ENCODE data around the gene HEPACAM. TPM values are rescaled to one million over a fixed set of nuclear protein-coding genes. Genes with fewer than 3 reads are reported as not detected.

Gene HEPACAM
- total and polyA plus RNA-seq, 8 donors: 0.04 to 0.31 (median 0.07) TPM; not detected in 3

DNA sequence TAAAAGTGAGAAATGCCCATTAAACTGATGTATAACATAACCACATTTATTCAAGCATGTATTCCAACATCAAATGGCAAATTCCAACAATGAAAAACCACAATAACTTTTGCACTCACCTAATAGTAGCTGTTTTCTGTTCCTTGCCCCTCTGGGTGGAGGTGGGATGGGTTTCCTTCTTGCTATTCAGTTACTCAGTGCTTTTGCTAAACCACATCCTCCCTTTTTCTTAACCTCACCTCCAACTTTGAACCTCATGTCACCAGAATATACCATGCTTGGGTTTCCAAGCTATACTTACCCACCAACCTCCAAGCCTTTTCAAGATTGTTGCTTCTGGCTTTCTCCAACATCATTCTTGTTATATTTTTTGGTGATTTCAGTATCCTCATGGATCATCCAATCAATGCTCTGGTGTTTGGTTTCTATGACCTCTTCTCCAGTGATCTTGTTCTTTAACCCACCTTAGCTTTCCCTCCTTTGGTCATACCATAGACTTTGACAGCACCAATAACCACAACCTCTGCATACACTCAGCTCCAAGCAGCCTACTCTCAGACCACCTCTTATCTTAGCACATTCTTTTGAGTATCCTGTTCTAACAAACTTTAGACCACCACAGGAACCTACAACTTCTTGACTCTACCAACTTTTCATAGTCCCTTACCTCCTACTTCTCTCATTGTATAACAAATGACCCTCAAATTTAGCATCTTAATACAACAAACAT is 14.9 kb upstream of the HEPACAM start:
- Histone ChIP-seq H3K4me1 (peaks cover 0 to 13% of the 10 kb centered on the region in 2 donors), H3K27ac (no peak overlapping the region), H3K9me3 (peaks cover 0 to 8% of the 10 kb centered on the region in 2 donors), H3K27me3 (no peaks in the 10 kb centered on the region), H3K4me3 (no peak overlapping the region), H3K36me3 (no peaks in the 10 kb centered on the region)
- ATAC-seq (no peak), DNase-seq (no peak)
- TF ChIP-seq, protein P1, sequence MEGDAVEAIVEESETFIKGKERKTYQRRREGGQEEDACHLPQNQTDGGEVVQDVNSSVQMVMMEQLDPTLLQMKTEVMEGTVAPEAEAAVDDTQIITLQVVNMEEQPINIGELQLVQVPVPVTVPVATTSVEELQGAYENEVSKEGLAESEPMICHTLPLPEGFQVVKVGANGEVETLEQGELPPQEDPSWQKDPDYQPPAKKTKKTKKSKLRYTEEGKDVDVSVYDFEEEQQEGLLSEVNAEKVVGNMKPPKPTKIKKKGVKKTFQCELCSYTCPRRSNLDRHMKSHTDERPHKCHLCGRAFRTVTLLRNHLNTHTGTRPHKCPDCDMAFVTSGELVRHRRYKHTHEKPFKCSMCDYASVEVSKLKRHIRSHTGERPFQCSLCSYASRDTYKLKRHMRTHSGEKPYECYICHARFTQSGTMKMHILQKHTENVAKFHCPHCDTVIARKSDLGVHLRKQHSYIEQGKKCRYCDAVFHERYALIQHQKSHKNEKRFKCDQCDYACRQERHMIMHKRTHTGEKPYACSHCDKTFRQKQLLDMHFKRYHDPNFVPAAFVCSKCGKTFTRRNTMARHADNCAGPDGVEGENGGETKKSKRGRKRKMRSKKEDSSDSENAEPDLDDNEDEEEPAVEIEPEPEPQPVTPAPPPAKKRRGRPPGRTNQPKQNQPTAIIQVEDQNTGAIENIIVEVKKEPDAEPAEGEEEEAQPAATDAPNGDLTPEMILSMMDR (IDR thresholded peaks at IDR 0.05): no peak
- intact Hi-C loops (cut with DNase I): no loop called here

DNA sequence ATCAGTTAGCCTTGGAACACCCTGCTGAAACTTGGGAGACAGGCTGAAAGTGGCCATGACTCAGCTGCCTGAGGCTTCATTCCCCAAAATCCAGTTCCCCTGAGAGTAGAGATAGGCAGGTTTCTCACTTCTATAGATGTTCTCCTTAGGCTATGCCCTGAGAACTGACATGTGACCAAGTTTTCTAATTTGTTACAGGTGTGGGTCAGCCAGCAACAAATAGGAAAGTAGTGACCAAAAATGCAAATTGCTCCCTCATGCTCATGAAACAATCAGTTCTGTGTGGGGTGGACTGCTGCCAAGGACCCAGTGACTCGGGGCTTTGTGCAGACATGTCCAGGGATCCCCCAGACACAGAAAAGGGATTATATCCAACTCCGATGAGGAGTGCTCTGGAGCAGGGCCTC is 10.9 kb upstream of the HEPACAM start:
- H3K27ac ChIP-seq: no peak overlapping the region
- no peaks in the 10 kb centered on the region for H3K36me3 ChIP-seq
- H3K27me3 ChIP-seq: no peaks in the 10 kb centered on the region
- intact Hi-C loops (cut with DNase I): no loop called here
- no peaks in the 10 kb centered on the region for H3K4me1 ChIP-seq
- ATAC-seq (no peak), DNase-seq (no peak)
- peaks cover 0 to 8% of the 10 kb centered on the region in 2 donors for H3K9me3 ChIP-seq
- TF ChIP-seq, protein P1 (IDR thresholded peaks at IDR 0.05): no peak
- H3K4me3 ChIP-seq: no peak overlapping the region

DNA sequence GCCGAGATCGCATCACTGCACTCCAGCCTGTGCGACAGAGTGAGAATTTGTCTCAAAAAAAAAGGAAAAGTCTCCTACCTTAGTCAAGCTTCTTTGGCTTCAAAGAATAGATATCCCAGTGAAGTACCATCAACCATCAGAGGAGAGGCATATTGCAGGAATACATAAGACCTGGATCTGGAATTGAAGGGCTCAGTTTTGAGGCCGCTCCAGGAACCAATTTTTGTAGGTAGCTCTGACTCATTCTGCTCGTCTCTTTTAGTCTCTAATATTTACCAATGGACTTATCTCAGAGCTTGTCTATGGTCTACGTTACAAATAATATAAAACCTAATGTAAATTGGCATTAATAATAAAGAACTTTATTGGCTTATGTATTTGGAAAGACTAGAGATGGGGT is 10.0 kb upstream of the HEPACAM start:
- Histone ChIP-seq H3K36me3 (no peaks in the 10 kb centered on the region), H3K27me3 (no peaks in the 10 kb centered on the region), H3K9me3 (peaks cover 0 to 8% of the 10 kb centered on the region in 2 donors), H3K27ac (no peak overlapping the region), H3K4me3 (no peak overlapping the region), H3K4me1 (no peaks in the 10 kb centered on the region)
- TF ChIP-seq, protein P1 (IDR thresholded peaks at IDR 0.05): no peak
- DNase-seq (no peak), ATAC-seq (no peak)
- intact Hi-C loops (cut with DNase I): no loop called here

- intact Hi-C loops (cut with DNase I): no loop called here
- Histone ChIP-seq H3K9me3 (peaks cover 0 to 8% of the 10 kb centered on the region in 2 donors), H3K4me3 (no peak overlapping the region), H3K27ac (no peak overlapping the region), H3K27me3 (no peaks in the 10 kb centered on the region), H3K4me1 (no peaks in the 10 kb centered on the region), H3K36me3 (no peaks in the 10 kb centered on the region)
- TF ChIP-seq, protein P1 (IDR thresholded peaks at IDR 0.05): no peak
- ATAC-seq: no peak
- no peak for DNase-seq
Observed at GRCh38 chr11:124944565-124944964, 8.7 kb upstream of the HEPACAM start.

GRCh38 chr11:124943741-124944140 is 7.9 kb upstream of the HEPACAM start:
- ATAC-seq (no peak), DNase-seq (no peak)
- H3K36me3 ChIP-seq: no peaks in the 10 kb centered on the region
- TF ChIP-seq, protein P1 (IDR thresholded peaks at IDR 0.05): no peak
- H3K27me3 ChIP-seq: no peaks in the 10 kb centered on the region
- H3K4me3 ChIP-seq: no peak overlapping the region
- H3K9me3 ChIP-seq: peaks cover 0 to 3% of the 10 kb centered on the region in 2 donors
- intact Hi-C loops (cut with DNase I): no loop called here
- no peak overlapping the region for H3K27ac ChIP-seq
- H3K4me1 ChIP-seq: no peaks in the 10 kb centered on the region
